Uterus (tissue), 2 donors: ENCODE measurements around the gene THSD1.
"Not testable (repeated sequence)": the region's sequence is repeated elsewhere in the genome, so short reads cannot be mapped to it uniquely, and the experiment has no call there.

Experiments
- POLR2A ChIP-seq, 2 donors: fragments of 450-650 bp; IDR thresholded peaks; one replicate each; pipeline ENCODE4 v1.6.1; 2016; ENCODE audit warnings: antibody characterized with exemption in 2 of 2, mild to moderate bottlenecking in 1 of 2, moderate library complexity in 1 of 2
- TF ChIP-seq, protein P1 (sequence below), 4 experiments: fragments of 200-600 bp in 2 of 4; fragments of 450-650 bp in 2 of 4; sonication (generic) in 2 of 4; IDR thresholded peaks; one replicate each; pipeline ENCODE4 v1.5.1; 2016 to 2019; ENCODE audit warnings: antibody characterized with exemption in 4 of 4, mild to moderate bottlenecking in 2 of 4, moderate library complexity in 1 of 4

DNA sequence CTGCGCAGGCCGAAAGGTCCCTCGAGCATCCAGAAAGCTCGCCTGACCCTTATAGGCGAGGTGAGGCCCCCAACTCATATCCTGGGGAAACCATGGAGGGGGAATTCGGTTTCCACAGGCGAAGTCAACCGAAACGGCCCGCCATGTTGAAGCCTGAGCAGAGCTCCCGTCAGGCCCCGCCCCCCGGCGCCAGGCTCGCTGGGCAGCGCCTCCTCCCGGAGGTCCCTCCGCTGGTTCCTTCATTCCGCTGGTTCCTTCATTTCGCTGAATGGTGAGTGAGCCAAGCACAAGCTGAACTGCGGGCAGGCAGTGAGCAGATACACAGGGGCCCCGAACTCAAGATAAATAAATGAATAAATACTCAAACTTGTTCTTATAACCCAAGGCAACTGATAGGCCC, 71.9 kb downstream of the THSD1 start:
- TF ChIP-seq, protein P1, sequence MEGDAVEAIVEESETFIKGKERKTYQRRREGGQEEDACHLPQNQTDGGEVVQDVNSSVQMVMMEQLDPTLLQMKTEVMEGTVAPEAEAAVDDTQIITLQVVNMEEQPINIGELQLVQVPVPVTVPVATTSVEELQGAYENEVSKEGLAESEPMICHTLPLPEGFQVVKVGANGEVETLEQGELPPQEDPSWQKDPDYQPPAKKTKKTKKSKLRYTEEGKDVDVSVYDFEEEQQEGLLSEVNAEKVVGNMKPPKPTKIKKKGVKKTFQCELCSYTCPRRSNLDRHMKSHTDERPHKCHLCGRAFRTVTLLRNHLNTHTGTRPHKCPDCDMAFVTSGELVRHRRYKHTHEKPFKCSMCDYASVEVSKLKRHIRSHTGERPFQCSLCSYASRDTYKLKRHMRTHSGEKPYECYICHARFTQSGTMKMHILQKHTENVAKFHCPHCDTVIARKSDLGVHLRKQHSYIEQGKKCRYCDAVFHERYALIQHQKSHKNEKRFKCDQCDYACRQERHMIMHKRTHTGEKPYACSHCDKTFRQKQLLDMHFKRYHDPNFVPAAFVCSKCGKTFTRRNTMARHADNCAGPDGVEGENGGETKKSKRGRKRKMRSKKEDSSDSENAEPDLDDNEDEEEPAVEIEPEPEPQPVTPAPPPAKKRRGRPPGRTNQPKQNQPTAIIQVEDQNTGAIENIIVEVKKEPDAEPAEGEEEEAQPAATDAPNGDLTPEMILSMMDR (IDR thresholded peaks at IDR 0.05) = not testable (repeated sequence)
- TF ChIP-seq POLR2A (IDR thresholded peaks at IDR 0.05) = not testable (repeated sequence)
